ENCODE measurements around the gene C10orf62.

- TF ChIP-seq GATA2 (IDR thresholded peaks at IDR 0.05; ENCODE audit: low read depth, low read length) (no peak), GATA3 (IDR thresholded peaks at IDR 0.05; ENCODE audit: low read depth, low read length) (no peak)
These were observed 42.9 kb upstream of the C10orf62 start for GRCh38 chr10:97546456-97547270.

Measured in SH-SY5Y (cell line).